AG09319 (cell line): ENCODE results near the gene SLC12A7.

ENCODE experiments used
- DNase-seq: peaks from one replicate; pipeline ENCODE4 v3.0.0-alpha.2; 2010; ENCODE audit warnings: low read depth; ENCODE audit errors: extremely low read depth
- TF ChIP-seq, protein P1 (sequence below): IDR thresholded peaks from 2 replicates; pipeline ENCODE4 v1.5.1; 2011; ENCODE audit warnings: low read depth, mild to moderate bottlenecking, inconsistent platforms, low read length, moderate library complexity

Gene SLC12A7

DNA sequence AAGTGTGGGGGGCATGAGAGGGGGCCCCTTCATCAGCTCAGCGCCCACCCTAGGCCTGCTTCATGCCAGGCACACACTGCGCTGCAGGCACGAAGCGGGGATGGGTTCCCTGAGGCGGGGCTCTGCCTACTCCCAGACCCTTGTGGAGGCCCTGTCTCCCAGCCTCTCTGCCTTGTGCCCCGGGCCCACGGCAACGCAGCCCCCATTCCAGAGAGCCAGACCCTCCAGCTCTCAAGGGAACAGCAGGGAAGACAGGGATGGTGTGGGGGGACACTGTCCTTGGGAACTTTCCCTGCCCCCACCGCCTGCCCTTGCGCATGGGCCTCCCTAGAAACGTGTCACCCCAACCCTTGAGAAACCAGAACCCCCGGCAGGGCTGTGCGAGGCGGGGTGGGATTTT lies 10.0 kb upstream of the SLC12A7 start:
- TF ChIP-seq, protein P1, sequence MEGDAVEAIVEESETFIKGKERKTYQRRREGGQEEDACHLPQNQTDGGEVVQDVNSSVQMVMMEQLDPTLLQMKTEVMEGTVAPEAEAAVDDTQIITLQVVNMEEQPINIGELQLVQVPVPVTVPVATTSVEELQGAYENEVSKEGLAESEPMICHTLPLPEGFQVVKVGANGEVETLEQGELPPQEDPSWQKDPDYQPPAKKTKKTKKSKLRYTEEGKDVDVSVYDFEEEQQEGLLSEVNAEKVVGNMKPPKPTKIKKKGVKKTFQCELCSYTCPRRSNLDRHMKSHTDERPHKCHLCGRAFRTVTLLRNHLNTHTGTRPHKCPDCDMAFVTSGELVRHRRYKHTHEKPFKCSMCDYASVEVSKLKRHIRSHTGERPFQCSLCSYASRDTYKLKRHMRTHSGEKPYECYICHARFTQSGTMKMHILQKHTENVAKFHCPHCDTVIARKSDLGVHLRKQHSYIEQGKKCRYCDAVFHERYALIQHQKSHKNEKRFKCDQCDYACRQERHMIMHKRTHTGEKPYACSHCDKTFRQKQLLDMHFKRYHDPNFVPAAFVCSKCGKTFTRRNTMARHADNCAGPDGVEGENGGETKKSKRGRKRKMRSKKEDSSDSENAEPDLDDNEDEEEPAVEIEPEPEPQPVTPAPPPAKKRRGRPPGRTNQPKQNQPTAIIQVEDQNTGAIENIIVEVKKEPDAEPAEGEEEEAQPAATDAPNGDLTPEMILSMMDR, result no peak
- DNase-seq, result no peak

GRCh38 chr5:1121044-1121443 lies 9.2 kb upstream of the SLC12A7 start:
- TF ChIP-seq, protein P1, result no peak
- DNase-seq, result no peak

DNA sequence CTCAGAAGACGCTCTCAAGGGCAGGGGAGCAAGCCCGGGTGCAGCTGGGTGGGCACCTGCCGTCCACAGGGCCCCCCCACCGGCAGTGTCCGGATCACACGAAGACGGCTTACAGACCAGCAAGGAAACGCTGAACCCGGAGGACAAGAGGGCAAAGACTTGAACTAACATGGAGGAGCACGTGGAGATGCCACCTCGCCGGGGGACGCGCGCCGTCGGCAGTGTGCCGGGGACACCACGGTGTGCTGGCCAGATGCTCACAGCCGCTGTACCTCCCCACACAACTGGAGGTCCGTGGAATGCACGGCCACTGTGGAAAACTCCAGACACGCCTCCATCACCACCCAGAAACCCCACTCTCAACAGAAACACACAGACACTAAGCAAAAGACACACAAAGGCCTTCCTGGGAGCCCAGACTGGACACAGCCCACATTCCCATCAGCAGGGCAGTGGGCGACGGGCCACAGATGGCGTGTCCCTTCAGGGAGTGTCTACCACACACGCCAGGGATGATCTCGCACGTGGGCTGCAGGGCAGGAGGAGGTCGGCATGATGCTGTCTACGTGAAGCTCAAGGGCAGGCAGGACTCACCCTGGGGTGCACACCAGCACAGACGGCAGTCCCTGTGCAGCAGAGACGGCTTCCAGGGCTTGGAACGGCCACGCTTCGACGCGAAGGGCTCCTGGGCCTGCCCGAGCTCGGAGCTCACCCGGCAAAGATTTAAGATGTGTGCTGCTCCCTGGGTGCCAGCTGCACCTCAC lies 8.6 kb upstream of the SLC12A7 start:
- DNase-seq, result no peak
- TF ChIP-seq, protein P1, result no peak

GRCh38 chr5:1119312-1119831 lies 7.5 kb upstream of the SLC12A7 start:
- TF ChIP-seq, protein P1, result no peak
- no peak for DNase-seq

DNA sequence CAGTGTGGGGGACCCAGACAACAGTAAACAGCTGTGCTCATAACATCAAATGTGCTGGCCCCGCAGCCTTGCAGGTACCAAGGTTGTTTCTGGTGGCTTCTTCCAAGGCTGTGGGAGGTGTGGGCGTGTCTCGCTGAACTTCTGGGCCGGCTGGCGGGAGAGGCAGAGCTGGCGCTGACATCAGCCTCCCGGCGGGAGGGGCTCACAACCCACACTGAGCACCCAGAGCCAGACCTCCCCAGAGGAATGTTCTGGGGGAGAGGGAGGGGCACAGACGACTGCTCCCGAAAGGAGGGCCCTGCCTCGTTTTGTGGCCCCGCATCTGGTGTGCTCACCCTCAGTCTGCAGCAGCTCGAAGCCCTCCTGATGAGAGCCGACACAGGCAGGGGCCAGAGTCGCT lies 6.9 kb upstream of the SLC12A7 start:
- TF ChIP-seq, protein P1, result no peak
- no peak for DNase-seq

- DNase-seq, result no peak
- TF ChIP-seq, protein P1, result no peak
Observed at GRCh38 chr5:1118231-1118698, 6.4 kb upstream of the SLC12A7 start.

- TF ChIP-seq, protein P1, result no peak
- no peak for DNase-seq
Observed at GRCh38 chr5:1116977-1117376, 5.1 kb upstream of the SLC12A7 start.
